GM21381 (cell line): ENCODE measurements around the gene ZNRF3.

Experiments used
- ATAC-seq: cut with Tn5 transposase; IDR thresholded peaks from one replicate; pipeline ENCODE4 v1.9.1; 2021; ENCODE audit warnings: mild to moderate bottlenecking, moderate library complexity; ENCODE audit not compliant: unreplicated experiment

ZNRF3 gene

GRCh38 chr22:28950617-28951411 is 67.4 kb downstream of the ZNRF3 start:
- ATAC-seq: no peak

GRCh38 chr22:28951530-28951929 is 68.2 kb downstream of the ZNRF3 start:
- no peak for ATAC-seq

DNA sequence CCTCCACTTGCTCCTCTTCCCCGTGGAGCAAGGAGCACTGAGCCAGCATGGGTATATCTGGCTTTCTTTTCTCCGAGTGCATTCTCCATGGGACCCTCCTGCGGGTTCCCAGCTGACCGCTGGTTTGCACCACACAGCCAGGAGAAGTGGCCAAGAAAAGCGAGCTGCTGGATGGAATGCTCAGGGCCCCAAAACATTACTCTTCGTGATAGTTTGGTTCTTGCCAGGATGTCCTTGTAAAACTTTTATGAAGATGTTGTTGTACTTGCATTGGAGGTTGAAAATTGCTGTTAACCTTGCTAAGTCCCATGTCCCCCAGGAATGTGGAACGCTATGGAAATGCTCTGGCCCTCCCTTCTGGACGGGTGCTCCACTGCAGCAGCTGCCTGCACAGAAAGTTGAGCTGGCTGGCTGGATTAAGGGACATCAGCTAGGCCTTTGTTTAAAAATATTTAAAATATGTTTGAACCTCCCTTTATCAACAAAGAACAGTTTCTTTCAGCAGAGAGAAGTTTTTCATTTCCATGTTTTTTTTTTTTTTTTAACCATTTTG is 68.7 kb downstream of the ZNRF3 start:
- no peak for ATAC-seq

- no peak for ATAC-seq
Measured at GRCh38 chr22:28952857-28953256, 69.5 kb downstream of the ZNRF3 start.

DNA sequence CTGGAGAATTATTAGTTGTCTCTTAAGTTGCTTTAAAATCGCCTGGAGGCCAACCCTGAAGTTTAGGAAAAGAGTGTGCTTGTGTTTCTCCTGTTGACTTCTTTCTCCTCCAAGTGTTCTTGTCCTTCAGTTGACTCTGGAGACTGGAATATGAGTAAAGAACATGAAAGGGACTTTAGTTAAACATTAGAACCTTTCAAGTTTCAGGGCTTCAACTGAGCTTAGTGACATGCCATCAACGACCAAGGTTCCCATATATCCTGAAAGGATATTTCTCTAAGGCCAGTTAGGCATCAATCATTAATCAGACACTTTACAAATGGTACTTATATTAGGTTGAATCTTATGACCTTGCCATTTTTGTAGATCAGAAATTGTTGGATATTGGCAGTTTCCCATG is 70.0 kb downstream of the ZNRF3 start:
- no peak for ATAC-seq

DNA sequence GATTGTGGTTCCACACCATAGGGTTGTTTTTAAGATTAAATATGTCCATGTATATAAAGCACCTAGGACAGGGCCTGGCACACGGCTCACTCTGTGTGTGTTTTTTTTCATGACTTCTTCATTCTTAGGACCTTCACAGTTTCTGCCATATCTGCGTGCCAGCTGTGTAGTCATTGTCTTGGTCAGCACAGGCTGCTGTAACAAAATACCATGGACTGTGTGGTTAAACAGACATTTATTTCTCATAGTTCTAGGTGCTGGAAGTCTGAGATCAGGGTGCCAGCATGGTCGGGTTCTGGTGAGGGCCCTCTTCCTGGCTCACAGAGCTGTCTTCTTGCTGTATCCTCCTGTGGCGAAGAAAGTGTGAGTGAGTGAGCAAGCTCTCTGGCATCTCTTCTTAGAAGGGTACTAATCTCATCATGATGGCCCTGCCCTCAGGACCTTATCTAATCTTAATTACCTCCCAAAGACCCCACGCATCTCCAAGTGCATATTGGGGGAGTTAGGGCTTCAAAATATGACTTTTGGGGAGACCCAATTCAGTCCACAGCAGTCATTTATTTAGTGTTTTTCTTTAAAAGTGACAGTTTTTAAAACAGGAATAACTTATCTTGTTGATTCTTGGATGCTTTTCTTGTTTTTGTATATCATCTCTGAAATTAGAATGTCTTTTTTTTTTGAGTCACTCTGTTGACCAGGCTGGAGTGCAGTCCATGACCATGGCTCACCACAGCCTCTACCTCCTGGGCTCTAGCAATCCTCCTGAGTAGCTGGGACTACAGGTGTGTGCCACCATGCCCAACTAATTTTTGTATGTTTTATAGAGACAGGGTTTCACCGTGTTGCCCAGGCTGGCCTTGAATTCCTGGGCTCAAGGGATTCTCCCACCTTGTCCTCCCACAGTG is 70.9 kb downstream of the ZNRF3 start:
- ATAC-seq: no peak

GRCh38 chr22:28955817-28956216 is 72.4 kb downstream of the ZNRF3 start:
- peak; percentile 49 for ATAC-seq

GRCh38 chr22:28956506-28956905 is 73.1 kb downstream of the ZNRF3 start:
- ATAC-seq: no peak

DNA sequence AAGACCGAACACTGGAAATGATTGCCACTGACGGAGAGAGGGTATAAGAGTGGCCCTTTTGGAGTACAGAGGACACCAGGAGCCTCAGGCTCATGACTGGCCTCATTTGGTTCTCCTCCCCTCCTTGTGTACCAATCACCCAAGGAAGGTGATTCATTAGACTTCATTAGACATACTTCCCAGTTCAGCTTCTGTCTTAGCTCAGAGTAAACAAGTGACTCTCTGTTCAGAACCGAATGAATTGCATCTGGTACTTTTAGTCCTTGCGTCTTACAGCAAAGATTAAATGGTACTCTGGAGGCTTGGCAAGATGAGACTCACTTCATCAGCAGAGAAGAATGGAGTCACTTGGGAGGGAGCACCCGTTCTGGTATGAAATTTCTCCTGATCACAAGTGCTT is 75.2 kb downstream of the ZNRF3 start:
- ATAC-seq: no peak

GRCh38 chr22:28962042-28962554 is 78.7 kb downstream of the ZNRF3 start:
- ATAC-seq: no peak

DNA sequence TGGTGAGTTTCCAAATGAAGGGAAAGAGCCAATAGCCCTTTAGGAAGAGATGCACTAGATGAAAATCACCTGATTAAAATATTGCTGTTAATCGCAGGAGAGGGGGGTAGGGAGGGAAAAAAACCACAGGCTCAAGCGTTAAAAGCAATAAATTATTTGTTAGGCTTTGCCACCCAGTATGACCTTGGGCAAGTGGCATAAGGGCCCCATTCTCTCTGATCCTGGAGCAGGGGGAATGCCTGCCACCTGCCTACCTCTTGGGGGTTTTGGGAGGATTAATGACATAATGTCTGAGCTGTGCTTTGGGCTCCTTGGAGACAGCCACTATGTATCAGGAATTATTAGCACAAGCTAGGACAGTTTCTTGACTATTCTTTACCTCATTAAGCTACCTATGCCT is 80.0 kb downstream of the ZNRF3 start:
- no peak for ATAC-seq

- ATAC-seq: no peak
Measured at GRCh38 chr22:28967163-28967665, 83.8 kb downstream of the ZNRF3 start.

DNA sequence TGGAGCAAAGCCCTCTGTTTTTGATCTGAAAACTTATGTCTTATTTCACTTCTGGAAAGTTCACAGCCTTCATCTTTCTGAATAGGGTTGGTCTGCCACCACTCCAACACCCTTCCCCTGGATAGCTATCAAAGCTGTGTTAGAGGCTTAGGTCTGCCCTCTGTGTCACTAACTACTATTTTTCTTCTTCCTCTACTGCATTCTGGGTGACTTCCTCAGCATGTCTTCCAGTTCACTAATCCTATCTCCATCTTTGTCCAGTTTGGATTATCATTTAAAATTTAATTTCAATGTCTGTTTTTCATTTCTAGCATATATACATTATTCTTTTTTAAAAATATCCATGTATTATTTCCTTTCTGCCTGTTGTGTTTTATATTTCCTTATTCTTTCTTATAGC is 84.6 kb downstream of the ZNRF3 start:
- no peak for ATAC-seq

DNA sequence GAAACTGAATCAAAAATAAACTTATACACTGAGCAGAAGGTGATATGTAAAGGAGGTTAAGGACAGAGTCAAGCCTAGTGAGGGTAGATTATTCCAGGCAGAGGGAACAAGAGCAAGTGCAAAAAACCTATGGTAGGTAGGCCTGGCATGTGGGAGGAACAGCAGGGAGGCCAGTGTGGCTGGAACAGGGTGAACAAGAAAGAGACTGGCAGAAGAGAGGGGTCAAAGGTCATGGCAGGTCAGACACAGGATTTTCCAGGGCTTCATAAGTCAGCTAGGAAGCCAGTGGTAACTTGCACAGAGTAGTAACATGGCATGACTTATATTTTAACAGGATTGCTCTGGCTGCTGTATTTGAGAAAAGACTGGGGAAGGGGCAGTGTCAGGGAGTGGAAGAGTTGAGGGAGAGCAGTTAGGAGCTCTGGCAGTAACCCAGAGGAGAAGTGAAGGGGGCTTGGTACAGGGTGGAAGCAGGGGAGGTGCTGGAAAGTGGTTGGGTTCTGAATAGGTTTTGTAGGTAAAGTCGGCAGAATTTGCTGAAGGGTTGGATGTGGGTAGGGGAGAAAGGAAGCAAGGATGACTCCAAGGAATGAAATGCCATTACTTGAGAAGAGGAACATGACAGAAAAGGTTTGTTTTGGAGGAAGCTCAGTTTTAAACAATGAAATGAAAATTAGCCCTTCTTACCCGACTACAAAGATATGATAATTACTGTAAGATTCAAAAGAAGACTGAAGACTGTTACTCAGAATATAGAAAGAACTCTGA is 86.2 kb downstream of the ZNRF3 start:
- ATAC-seq: no peak

DNA sequence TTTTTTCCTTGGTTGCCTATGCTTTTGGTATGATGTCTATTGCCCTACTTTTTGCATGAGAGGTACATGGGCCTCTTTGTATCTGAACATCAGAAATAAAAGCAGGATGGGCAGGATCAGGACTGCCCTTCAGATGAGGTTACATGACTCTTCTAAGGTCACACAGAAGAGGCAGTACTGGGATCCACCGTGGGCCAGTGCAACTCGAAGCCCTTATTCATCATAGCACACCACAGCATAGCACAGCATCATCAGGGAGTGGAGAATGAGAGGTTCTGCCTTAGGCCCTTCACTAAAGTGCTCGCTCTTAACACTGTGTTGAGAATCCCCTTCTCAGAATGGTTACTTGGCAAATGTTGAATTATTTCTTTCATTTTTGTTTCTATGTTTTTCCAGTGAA is 90.0 kb downstream of the ZNRF3 start:
- ATAC-seq: no peak

GRCh38 chr22:28977060-28977459 is 93.7 kb downstream of the ZNRF3 start:
- ATAC-seq: no peak

GRCh38 chr22:28977481-28977971 is 94.2 kb downstream of the ZNRF3 start:
- no peak for ATAC-seq

DNA sequence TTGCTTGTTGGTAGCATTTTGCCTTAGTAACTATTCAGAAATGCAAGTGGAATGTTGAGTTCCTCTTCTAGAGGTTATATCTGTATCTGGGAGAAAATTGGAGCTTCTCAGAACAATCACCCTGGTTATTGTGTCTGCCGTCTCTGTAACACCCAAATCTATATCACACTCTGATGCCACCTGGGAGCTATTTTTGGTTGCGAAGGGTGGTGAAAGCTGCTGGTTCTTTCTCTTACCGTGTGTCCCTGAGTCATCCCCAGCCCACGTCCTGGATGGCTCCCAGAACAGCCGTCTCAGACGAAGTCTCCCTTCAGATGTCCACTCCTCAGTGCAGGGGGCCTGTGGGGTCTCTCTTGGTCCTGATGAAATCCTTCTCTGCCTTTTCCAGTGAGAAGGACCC is 94.8 kb downstream of the ZNRF3 start:
- ATAC-seq: no peak

- ATAC-seq: no peak
Measured at GRCh38 chr22:28978863-28979796, 95.8 kb downstream of the ZNRF3 start.
